ENCODE measurements around the gene IDI2.

DNA sequence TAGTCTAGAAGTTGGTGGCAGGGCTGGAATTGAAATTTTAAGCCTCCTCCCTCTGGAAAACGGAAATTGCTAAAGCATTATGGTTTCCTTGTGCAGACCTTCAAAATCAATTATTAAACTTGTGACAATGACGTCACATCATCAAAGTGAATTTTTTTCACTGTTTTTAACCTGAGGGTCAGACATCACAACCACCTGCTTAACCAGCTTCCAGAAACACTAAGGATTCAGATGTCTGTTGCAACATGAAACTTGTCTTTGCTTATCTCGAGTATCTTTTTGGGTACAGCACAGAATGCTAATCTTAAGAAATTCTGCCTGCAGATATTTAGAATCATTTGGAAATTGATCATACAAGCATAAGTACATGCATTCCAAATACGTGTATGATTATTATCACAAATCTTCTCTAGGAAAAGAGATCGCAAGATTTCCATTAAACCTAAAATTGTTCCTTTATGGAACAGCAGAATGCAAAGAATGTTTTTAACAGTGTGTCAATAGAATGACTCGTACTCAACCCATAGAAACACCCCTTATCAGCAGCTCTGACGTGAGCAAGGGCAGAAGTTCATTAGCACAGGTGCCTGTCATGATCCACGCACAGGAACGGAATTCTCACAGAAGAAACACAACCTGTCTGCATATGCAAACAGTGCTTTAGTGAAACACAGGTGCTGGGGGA lies 41.5 kb downstream of the IDI2 start:
- TF ChIP-seq, protein P1, sequence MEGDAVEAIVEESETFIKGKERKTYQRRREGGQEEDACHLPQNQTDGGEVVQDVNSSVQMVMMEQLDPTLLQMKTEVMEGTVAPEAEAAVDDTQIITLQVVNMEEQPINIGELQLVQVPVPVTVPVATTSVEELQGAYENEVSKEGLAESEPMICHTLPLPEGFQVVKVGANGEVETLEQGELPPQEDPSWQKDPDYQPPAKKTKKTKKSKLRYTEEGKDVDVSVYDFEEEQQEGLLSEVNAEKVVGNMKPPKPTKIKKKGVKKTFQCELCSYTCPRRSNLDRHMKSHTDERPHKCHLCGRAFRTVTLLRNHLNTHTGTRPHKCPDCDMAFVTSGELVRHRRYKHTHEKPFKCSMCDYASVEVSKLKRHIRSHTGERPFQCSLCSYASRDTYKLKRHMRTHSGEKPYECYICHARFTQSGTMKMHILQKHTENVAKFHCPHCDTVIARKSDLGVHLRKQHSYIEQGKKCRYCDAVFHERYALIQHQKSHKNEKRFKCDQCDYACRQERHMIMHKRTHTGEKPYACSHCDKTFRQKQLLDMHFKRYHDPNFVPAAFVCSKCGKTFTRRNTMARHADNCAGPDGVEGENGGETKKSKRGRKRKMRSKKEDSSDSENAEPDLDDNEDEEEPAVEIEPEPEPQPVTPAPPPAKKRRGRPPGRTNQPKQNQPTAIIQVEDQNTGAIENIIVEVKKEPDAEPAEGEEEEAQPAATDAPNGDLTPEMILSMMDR (IDR thresholded peaks at IDR 0.05; ENCODE audit: low read depth, low read length, poor library complexity, severe bottlenecking) = no peak
- no peak for TF ChIP-seq EZH2phosphoT487 (IDR thresholded peaks at IDR 0.05; ENCODE audit: borderline replicate concordance, low read length)
